ENCODE measurements around the gene GALR2.

Gene GALR2

GRCh38 chr17:76078860-76079534 is 4.4 kb downstream of the GALR2 start, which contains the start of gene ZACN:
Gene ZACN, plus strand, starts transcription at chr17:76079182. Its CDS starts 83 bp downstream, at chr17:76079265.
- DNase-seq (ENCODE audit: low read depth), result no peak
- TF ChIP-seq CTCF (IDR thresholded peaks at IDR 0.05; ENCODE audit: insufficient read depth, low read depth, low read length, missing control alignments), result no peak
- no peak within 1 kb of the TSS for H3K4me3 ChIP-seq (ENCODE audit: low read length)

- H3K4me3 ChIP-seq (ENCODE audit: low read length), result no peak overlapping the region
- no peak for DNase-seq (ENCODE audit: low read depth)
- no peak for TF ChIP-seq CTCF (IDR thresholded peaks at IDR 0.05; ENCODE audit: insufficient read depth, low read depth, low read length, missing control alignments)
Observed at GRCh38 chr17:76079535-76079955, 5.0 kb downstream of the GALR2 start.

- no peak for DNase-seq (ENCODE audit: low read depth)
- TF ChIP-seq CTCF (IDR thresholded peaks at IDR 0.05; ENCODE audit: insufficient read depth, low read depth, low read length, missing control alignments), result no peak
- no peak overlapping the region for H3K4me3 ChIP-seq (ENCODE audit: low read length)
Observed at GRCh38 chr17:76079956-76080767, 5.6 kb downstream of the GALR2 start.

GRCh38 chr17:76080768-76081287 is 6.2 kb downstream of the GALR2 start:
- TF ChIP-seq CTCF (IDR thresholded peaks at IDR 0.05; ENCODE audit: insufficient read depth, low read depth, low read length, missing control alignments), result no peak
- DNase-seq (ENCODE audit: low read depth), result no peak
- H3K4me3 ChIP-seq (ENCODE audit: low read length), result no peak overlapping the region

- no peak for TF ChIP-seq CTCF (IDR thresholded peaks at IDR 0.05; ENCODE audit: insufficient read depth, low read depth, low read length, missing control alignments)
- H3K4me3 ChIP-seq (ENCODE audit: low read length), result no peak overlapping the region
- DNase-seq (ENCODE audit: low read depth), result no peak
Observed at GRCh38 chr17:76081295-76082210, 7.0 kb downstream of the GALR2 start.
